PFSK-1 (cell line): ENCODE results near the gene MRPL27.

Source experiments
- FOXP2 ChIP-seq: optimal IDR thresholded peaks from 2 replicates; pipeline ENCODE3; 2011; ENCODE audit warnings: borderline replicate concordance, control low read depth, inconsistent platforms; ENCODE audit not compliant: insufficient read depth; ENCODE audit errors: extremely low read length, extremely low read depth
- POLR2AphosphoS5 ChIP-seq: IDR thresholded peaks from 2 replicates; pipeline ENCODE4 v1.6.1; 2012; ENCODE audit warnings: low read depth, mild to moderate bottlenecking, control low read depth, low read length, moderate library complexity
- SIN3A ChIP-seq: IDR thresholded peaks from 2 replicates; pipeline ENCODE4 v1.6.1; 2012; ENCODE audit warnings: mild to moderate bottlenecking, low read length, moderate library complexity, borderline replicate concordance; ENCODE audit not compliant: insufficient read depth
- TAF1 ChIP-seq: IDR thresholded peaks from 2 replicates; pipeline ENCODE4 v1.6.1; 2012; ENCODE audit warnings: low read length, control low read depth, borderline replicate concordance; ENCODE audit not compliant: insufficient read depth
- TF ChIP-seq, protein P1 (sequence below), 2 experiments: IDR thresholded peaks; 2 replicates each; pipeline versions ENCODE4 v1.6.1 to v1.8.0; 2011 to 2012; ENCODE audit warnings: low read depth in 2 of 2, low read length in 2 of 2, control low read depth in 1 of 2, inconsistent platforms in 1 of 2, mild to moderate bottlenecking in 1 of 2, moderate library complexity in 1 of 2; ENCODE audit not compliant: insufficient read depth in 1 of 2

MRPL27 gene

DNA sequence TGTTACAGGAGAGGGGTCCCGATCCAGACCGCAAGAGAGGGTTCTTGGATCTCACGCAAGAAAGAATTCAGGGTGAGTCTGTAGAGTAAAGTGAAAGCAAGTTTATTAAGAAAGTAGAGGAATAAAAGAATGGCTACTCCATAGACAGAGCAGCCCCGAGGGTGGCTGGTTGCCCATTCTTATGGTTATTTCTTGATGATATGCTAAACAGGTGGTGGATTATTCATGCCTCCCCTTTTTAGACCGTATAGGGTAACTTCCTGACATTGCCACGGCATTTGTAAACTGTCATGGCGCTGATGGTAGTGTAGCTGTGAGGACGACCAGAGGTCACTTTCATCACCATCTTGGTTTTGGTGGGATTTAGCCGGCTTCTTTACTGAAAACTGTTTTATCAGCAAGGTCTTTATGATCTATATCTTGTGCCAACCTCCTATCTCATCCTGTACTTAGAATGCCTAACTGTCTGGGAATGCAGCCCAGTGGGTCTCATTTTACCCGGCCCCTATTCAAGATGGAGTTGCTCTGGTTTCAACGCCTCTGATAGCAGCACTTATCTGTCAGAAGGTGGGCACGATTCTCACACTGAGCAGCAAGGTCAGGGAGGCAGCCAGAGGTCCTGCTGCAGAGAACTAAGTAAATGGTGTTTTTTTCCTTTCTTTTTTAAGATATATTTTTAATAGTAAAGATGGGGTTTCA lies 53.5 kb downstream of the MRPL27 start:
- no peak for TF ChIP-seq POLR2AphosphoS5
- TF ChIP-seq TAF1: no peak
- TF ChIP-seq SIN3A: no peak
- TF ChIP-seq, protein P1, sequence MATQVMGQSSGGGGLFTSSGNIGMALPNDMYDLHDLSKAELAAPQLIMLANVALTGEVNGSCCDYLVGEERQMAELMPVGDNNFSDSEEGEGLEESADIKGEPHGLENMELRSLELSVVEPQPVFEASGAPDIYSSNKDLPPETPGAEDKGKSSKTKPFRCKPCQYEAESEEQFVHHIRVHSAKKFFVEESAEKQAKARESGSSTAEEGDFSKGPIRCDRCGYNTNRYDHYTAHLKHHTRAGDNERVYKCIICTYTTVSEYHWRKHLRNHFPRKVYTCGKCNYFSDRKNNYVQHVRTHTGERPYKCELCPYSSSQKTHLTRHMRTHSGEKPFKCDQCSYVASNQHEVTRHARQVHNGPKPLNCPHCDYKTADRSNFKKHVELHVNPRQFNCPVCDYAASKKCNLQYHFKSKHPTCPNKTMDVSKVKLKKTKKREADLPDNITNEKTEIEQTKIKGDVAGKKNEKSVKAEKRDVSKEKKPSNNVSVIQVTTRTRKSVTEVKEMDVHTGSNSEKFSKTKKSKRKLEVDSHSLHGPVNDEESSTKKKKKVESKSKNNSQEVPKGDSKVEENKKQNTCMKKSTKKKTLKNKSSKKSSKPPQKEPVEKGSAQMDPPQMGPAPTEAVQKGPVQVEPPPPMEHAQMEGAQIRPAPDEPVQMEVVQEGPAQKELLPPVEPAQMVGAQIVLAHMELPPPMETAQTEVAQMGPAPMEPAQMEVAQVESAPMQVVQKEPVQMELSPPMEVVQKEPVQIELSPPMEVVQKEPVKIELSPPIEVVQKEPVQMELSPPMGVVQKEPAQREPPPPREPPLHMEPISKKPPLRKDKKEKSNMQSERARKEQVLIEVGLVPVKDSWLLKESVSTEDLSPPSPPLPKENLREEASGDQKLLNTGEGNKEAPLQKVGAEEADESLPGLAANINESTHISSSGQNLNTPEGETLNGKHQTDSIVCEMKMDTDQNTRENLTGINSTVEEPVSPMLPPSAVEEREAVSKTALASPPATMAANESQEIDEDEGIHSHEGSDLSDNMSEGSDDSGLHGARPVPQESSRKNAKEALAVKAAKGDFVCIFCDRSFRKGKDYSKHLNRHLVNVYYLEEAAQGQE (IDR thresholded peaks at IDR 0.05; ENCODE audit: insufficient read depth in 1 of 2, low read depth in 2 of 2, low read length in 2 of 2): no peak
- TF ChIP-seq FOXP2: no peak

DNA sequence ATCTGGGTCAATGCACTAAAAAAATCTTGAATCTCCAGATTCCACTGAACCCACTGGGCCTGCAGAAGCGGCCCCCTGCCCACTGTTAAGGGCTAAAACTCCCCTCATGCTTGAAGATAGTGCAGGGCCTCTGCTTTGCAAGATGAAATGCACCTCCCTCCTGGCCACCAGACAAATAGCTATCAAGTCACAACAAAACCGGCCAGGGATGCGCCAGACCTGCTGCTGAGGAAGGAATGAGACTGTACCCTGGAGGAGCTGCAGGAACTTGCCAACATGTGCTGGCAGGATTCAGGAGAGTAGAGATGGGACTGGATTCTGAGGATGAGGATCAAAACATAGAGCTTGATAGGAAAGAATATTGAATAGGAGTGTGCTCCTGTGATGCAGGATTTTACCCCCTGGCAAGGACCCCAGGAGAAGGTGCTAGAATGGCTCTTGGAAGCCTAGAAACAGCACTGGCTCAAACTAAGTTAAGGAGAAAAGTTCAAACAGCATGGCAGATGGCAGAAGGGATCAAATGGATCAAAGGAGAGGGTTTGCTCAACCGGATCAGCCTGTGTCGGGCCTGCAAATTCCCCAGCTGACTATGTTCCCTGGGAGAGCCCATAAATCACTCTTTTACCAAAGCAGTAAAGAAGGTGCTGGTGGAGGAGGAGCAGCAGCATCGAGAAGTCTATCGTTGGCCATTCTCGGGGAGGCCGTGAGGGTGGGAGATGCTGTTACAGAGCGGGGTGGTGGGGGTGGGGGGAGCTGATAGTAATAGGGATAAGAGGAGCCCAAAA lies 54.3 kb downstream of the MRPL27 start:
- TF ChIP-seq SIN3A: no peak
- TF ChIP-seq, protein P1 (IDR thresholded peaks at IDR 0.05; ENCODE audit: insufficient read depth in 1 of 2, low read depth in 2 of 2, low read length in 2 of 2): no peak
- TF ChIP-seq TAF1: no peak
- no peak for TF ChIP-seq FOXP2
- no peak for TF ChIP-seq POLR2AphosphoS5
